ENCODE results near the gene ABCA6.

GRCh38 chr17:69154267-69154666 is 12.6 kb upstream of the ABCA6 start:
- TF ChIP-seq, protein P1, sequence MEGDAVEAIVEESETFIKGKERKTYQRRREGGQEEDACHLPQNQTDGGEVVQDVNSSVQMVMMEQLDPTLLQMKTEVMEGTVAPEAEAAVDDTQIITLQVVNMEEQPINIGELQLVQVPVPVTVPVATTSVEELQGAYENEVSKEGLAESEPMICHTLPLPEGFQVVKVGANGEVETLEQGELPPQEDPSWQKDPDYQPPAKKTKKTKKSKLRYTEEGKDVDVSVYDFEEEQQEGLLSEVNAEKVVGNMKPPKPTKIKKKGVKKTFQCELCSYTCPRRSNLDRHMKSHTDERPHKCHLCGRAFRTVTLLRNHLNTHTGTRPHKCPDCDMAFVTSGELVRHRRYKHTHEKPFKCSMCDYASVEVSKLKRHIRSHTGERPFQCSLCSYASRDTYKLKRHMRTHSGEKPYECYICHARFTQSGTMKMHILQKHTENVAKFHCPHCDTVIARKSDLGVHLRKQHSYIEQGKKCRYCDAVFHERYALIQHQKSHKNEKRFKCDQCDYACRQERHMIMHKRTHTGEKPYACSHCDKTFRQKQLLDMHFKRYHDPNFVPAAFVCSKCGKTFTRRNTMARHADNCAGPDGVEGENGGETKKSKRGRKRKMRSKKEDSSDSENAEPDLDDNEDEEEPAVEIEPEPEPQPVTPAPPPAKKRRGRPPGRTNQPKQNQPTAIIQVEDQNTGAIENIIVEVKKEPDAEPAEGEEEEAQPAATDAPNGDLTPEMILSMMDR (IDR thresholded peaks at IDR 0.05; ENCODE audit: low read depth, low read length, poor library complexity, severe bottlenecking) = no peak
- no peak for TF ChIP-seq EZH2phosphoT487 (IDR thresholded peaks at IDR 0.05; ENCODE audit: borderline replicate concordance, low read length)
